NB4 (cell line): ENCODE measurements around the gene MAN1A2.

Experiments
- DNase-seq: peaks from one replicate; pipeline ENCODE4 v3.0.0; 2010; ENCODE audit warnings: low read depth
- H3K4me3 ChIP-seq: one replicate; pipeline ENCODE4 v1.5.1; 2011; ENCODE audit warnings: mild to moderate bottlenecking, low read depth, low read length, moderate library complexity
- CTCF ChIP-seq: IDR thresholded peaks from one replicate; pipeline ENCODE4 v1.5.1; 2012; ENCODE audit warnings: low read depth, low read length
- MAX ChIP-seq: IDR thresholded peaks from 2 replicates; pipeline ENCODE4 v1.6.1; 2011; ENCODE audit warnings: low read depth, low read length
- MYC ChIP-seq: IDR thresholded peaks from 2 replicates; pipeline ENCODE4 v1.6.1; 2011; ENCODE audit warnings: low read depth, low read length
- POLR2A ChIP-seq: IDR thresholded peaks from 2 replicates; pipeline ENCODE4 v1.6.1; 2011; ENCODE audit warnings: mild to moderate bottlenecking; ENCODE audit not compliant: insufficient read length; ENCODE audit errors: extremely low read depth

The MAN1A2 gene

DNA sequence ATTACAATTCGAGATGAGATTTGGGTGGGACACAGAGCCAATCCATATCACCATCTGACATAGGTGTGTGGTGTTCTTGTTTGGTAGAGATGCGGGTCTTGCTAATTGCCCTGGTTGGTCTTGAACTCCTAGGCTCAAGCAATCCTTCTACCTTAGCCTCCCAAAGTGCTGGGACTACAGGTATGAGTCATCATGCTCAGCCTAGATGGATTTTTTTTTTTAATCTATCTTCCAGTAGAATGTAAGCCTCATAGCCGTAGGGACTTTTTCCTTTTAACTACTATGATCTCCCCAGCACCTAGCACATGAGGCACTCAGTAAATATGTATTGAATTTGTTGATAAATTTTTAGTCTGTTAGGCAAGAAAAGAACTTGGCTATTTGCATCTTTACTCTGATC lies 144.0 kb downstream of the MAN1A2 start:
- no peak overlapping the region for H3K4me3 ChIP-seq
- TF ChIP-seq CTCF (no peak), MYC (no peak), POLR2A (no peak), MAX (no peak)
- no peak for DNase-seq

- peak; percentile 34 for DNase-seq
- TF ChIP-seq CTCF (peak; percentile 26), POLR2A (no peak), MAX (no peak), MYC (no peak)
- no peak overlapping the region for H3K4me3 ChIP-seq
These were observed 145.6 kb downstream of the MAN1A2 start for GRCh38 chr1:117512728-117513321.

DNA sequence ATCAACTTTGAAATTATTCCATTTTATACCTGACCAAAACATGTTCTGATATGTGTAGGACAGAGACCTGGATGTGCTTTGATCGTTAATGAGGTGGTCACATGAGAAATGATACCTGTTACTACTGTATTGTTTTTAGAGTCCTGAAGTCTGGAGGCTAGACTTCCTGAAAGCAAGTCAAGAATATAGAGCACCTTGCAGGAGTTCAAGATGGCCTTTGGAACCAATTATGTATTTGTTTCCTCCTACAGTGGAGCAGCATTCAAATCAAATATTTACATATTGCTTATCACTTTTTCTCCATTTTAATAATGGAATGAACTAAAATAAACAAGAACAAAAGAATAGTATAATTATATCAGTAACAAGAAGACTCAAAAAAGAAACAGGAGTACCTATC lies 155.9 kb downstream of the MAN1A2 start:
- no peak for DNase-seq
- TF ChIP-seq MYC = no peak
- no peak for TF ChIP-seq MAX
- no peak for TF ChIP-seq POLR2A
- no peak for TF ChIP-seq CTCF
- H3K4me3 ChIP-seq = no peak overlapping the region

- no peak for TF ChIP-seq MAX
- no peak for TF ChIP-seq POLR2A
- TF ChIP-seq CTCF = no peak
- TF ChIP-seq MYC = no peak
- DNase-seq = no peak
- no peak overlapping the region for H3K4me3 ChIP-seq
These were observed 159.8 kb downstream of the MAN1A2 start for GRCh38 chr1:117527074-117527473.

DNA sequence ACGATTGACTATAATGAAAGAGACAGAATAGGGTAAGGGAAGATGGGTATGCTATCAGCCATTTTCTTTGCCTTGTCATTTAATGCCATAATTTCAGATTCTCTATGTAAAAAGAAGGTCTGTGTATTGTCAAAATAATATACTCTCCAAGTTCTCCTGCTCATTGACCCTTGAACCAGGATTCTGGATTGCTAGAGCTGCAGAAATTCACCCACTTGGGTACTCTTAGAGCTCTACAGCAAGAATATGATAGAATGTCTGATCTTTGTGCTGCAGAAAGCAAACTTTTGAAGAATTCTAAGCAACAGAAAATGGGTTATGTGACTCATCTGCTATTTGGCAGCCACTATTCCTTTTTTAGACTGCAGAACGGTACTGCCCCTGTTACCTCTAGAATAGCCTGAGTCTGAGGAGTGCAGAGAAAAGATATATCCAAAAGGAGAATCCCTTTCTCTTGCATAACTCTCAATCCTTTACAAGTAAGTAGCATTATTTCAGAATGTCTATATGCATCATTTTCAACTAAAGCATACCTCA lies 160.4 kb downstream of the MAN1A2 start:
- TF ChIP-seq CTCF (no peak), MYC (no peak), MAX (no peak), POLR2A (no peak)
- H3K4me3 ChIP-seq = no peak overlapping the region
- DNase-seq = no peak
